HepG2 (cell line): ENCODE data around the gene TUBA4A. TPM values are rescaled to one million over a fixed set of nuclear protein-coding genes. Genes with fewer than 3 reads are reported as not detected.

Experiments
- CEBPB ChIP-seq: IDR thresholded peaks from 2 replicates; pipeline ENCODE4 v1.6.1; 2011; ENCODE audit warnings: low read depth, low read length, improper control_type of control experiment, borderline replicate concordance
- FOXC1 ChIP-seq: sonication (generic); formaldehyde crosslinking; IDR thresholded peaks from 2 replicates; pipeline ENCODE4 v1.8.0; 2022; ENCODE audit warnings: mild to moderate bottlenecking, missing genetic modification reagents, borderline replicate concordance
- MED13 ChIP-seq: sonication (generic); formaldehyde crosslinking; IDR thresholded peaks from 2 replicates; pipeline ENCODE4 v1.5.0; 2020; ENCODE audit warnings: missing genetic modification reagents
- MTA1 ChIP-seq: sonication (generic); formaldehyde crosslinking; IDR thresholded peaks from 2 replicates; pipeline ENCODE4 v1.4.0; 2020; ENCODE audit warnings: missing genetic modification reagents, mild to moderate bottlenecking, borderline replicate concordance
- NPAS2 ChIP-seq: sonication (generic); formaldehyde crosslinking; IDR thresholded peaks from 2 replicates; pipeline ENCODE4 v1.8.0; 2022; ENCODE audit warnings: mild to moderate bottlenecking, missing genetic modification reagents, borderline replicate concordance
- PCBP1 ChIP-seq: fragments of 200-400 bp; formaldehyde crosslinking; IDR thresholded peaks from 2 replicates; pipeline ENCODE4 v1.6.1; 2017; ENCODE audit warnings: mild to moderate bottlenecking, low read depth, low read length, borderline replicate concordance
- RBFOX2 ChIP-seq: fragments of 200-400 bp; formaldehyde crosslinking; IDR thresholded peaks from 2 replicates; pipeline ENCODE4 v1.6.1; 2017; ENCODE audit warnings: low read depth, mild to moderate bottlenecking, low read length
- RXRA ChIP-seq: sonication (generic); formaldehyde crosslinking; IDR thresholded peaks from 2 replicates; pipeline ENCODE4 v1.5.1; 2020; ENCODE audit warnings: missing genetic modification reagents
- SP1 ChIP-seq, 2 experiments: fragments of 450-650 bp in 1 of 2; sonication (generic) in 1 of 2; formaldehyde crosslinking in 1 of 2; IDR thresholded peaks; 2 replicates each; pipeline versions ENCODE4 v1.4.0 to v1.6.1; 2016 to 2020; ENCODE audit warnings: missing genetic modification reagents in 1 of 2
- TP53 ChIP-seq: sonication (generic); formaldehyde crosslinking; conservative IDR thresholded peaks from 2 replicates; pipeline ENCODE4 v1.4.0; 2020; ENCODE audit warnings: missing genetic modification reagents
- ZEB1 ChIP-seq: IDR thresholded peaks from 2 replicates; pipeline ENCODE4 v1.6.1; 2012; ENCODE audit warnings: mild to moderate bottlenecking, low read depth, inconsistent platforms; ENCODE audit not compliant: insufficient replicate concordance
- ZNF333 ChIP-seq: sonication (generic); formaldehyde crosslinking; IDR thresholded peaks from 2 replicates; pipeline ENCODE4 v1.4.0; 2020; ENCODE audit warnings: mild to moderate bottlenecking, missing genetic modification reagents, borderline replicate concordance
- ZNF546 ChIP-seq: sonication (generic); formaldehyde crosslinking; conservative IDR thresholded peaks from 2 replicates; pipeline ENCODE4 v1.8.1; 2023; ENCODE audit warnings: mild to moderate bottlenecking, missing genetic modification reagents
- ZNF773 ChIP-seq: sonication (generic); formaldehyde crosslinking; IDR thresholded peaks from 2 replicates; pipeline ENCODE4 v1.4.0; 2020; ENCODE audit warnings: missing genetic modification reagents, borderline replicate concordance
- ZSCAN20 ChIP-seq: sonication (generic); formaldehyde crosslinking; IDR thresholded peaks from 2 replicates; pipeline ENCODE4 v1.4.0; 2020; ENCODE audit warnings: missing genetic modification reagents, mild to moderate bottlenecking, borderline replicate concordance
- polyA plus RNA-seq, 8 experiments: library from polyadenylated mRNA; depleted of rRNA in 3 of 8; stranded (reverse) in 7 of 8; unstranded in 1 of 8; fragments of >200 nt; fragmentation: Illumina TruSeq in 4 of 8; extraction: Trizol in 4 of 8; gene quantifications; 2 replicates each; pipeline versions ENCODE4 v1.2.1 to v1.2.3, GENCODE V29; 2011 to 2016; ENCODE audit warnings: low read depth in 4 of 8, missing spikeins in 1 of 8, mixed read lengths in 1 of 8; ENCODE audit not compliant: insufficient read depth in 1 of 8
- total RNA-seq, 5 experiments: library from RNA; depleted of rRNA; stranded (reverse); fragments of >200 nt; fragmentation: Illumina TruSeq; extraction: Trizol; gene quantifications; 2 replicates each; pipeline ENCODE4 v1.2.3, GENCODE V29; 2016; ENCODE audit warnings: low read depth in 1 of 5
- TF ChIP-seq, protein P1 (sequence below): sonication (generic); formaldehyde crosslinking; IDR thresholded peaks from 2 replicates; pipeline ENCODE4 v1.4.0; 2020; ENCODE audit warnings: missing genetic modification reagents
- TF ChIP-seq, protein P2 (sequence below): sonication (generic); formaldehyde crosslinking; IDR thresholded peaks from 2 replicates; pipeline ENCODE4 v1.5.0; 2020; ENCODE audit warnings: missing genetic modification reagents
- TF ChIP-seq, protein P3 (sequence below): sonication (generic); formaldehyde crosslinking; IDR thresholded peaks from 2 replicates; pipeline ENCODE4 v1.4.0; 2020; ENCODE audit warnings: missing genetic modification reagents, mild to moderate bottlenecking, borderline replicate concordance
- TF ChIP-seq, protein P4 (sequence below): sonication (generic); formaldehyde crosslinking; IDR thresholded peaks from 2 replicates; pipeline ENCODE4 v1.5.0; 2020; ENCODE audit warnings: missing genetic modification reagents

Gene TUBA4A
- total and polyA plus RNA-seq, 2 of the 13 experiments (the other 11 are each of a cell fraction or from before 2014, with no cell fraction given), result 1.3 to 12.7 TPM

DNA sequence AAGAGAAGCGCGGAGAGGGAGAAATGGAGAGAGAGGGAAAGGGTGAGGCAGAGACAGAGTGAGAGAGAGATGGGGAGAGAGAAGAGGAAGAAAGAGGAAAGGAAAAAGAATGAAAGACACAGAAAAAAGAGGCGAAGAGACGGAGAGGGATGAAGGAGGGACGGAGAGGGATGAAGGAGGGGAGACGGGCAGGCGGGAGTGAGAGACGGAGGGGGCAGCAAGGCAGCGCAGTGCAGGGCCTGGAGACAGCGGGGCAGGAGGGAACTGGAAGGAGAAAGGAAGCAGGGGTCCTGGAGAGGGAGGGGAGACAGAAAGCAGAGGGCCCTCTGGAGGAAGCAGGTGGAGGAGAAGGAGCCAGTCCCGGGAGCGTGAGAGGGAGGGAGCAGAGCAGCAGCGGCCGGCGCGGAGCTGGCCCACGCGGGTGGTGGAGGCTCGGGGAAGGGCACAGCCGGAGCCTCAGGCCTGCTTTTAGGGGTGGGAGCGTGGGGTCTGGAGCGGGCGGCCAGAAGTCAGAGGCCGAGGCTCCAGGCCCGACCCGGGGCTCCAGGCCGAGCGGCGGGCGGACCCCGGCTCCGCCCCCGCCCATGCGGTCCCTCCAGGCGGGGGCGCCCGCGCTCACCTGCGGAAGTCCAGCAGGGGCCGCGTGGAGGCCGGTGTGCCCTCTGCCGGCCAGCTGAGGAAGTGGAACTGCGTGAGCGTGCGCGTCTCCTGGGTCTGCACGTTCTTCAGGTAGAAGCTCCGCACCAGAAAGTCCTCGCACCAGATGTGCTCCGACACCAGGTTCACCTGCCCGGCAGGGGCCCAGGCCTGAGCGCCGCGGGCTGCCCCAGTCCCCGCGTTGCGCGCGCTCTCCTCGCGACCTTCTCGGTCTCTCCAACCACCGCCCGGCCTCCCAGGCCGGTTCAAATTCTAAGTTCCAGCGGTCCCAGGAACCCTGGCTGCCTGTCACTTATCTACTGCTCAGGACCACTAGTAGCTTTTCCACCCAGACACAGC, 40.9 kb upstream of the TUBA4A start (continued):
- TF ChIP-seq, protein P1, sequence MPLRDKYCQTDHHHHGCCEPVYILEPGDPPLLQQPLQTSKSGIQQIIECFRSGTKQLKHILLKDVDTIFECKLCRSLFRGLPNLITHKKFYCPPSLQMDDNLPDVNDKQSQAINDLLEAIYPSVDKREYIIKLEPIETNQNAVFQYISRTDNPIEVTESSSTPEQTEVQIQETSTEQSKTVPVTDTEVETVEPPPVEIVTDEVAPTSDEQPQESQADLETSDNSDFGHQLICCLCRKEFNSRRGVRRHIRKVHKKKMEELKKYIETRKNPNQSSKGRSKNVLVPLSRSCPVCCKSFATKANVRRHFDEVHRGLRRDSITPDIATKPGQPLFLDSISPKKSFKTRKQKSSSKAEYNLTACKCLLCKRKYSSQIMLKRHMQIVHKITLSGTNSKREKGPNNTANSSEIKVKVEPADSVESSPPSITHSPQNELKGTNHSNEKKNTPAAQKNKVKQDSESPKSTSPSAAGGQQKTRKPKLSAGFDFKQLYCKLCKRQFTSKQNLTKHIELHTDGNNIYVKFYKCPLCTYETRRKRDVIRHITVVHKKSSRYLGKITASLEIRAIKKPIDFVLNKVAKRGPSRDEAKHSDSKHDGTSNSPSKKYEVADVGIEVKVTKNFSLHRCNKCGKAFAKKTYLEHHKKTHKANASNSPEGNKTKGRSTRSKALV, result peak; percentile 86
- TF ChIP-seq FOXC1 (CRISPR knock-in tag) (peak; percentile 96), SP1 (IDR thresholded peaks at IDR 0.05) (no peak), SP1 (CRISPR knock-in tag; IDR thresholded peaks at IDR 0.05) (peak; percentile 95), TP53 (no peak), CEBPB (no peak), ZNF546 (0 out of 2 replicates have a peak, but pooled peaks have one; percentile 46), ZNF333 (CRISPR knock-in tag) (no peak), RBFOX2 (peak; percentile 84), MTA1 (CRISPR knock-in tag) (peak; percentile 88; the same call in 1 of the 2 replicates), NPAS2 (CRISPR knock-in tag) (no peak), ZNF773 (CRISPR knock-in tag) (peak; percentile 58; the same call in 1 of the 2 replicates), MED13 (CRISPR knock-in tag) (no peak), PCBP1 (no peak), ZSCAN20 (0 out of 2 replicates have a peak, but pooled peaks have one; percentile 46), ZEB1 (peak; percentile 86), RXRA (CRISPR knock-in tag) (peak; percentile 76)
- TF ChIP-seq, protein P2, sequence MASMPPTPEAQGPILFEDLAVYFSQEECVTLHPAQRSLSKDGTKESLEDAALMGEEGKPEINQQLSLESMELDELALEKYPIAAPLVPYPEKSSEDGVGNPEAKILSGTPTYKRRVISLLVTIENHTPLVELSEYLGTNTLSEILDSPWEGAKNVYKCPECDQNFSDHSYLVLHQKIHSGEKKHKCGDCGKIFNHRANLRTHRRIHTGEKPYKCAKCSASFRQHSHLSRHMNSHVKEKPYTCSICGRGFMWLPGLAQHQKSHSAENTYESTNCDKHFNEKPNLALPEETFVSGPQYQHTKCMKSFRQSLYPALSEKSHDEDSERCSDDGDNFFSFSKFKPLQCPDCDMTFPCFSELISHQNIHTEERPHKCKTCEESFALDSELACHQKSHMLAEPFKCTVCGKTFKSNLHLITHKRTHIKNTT (CRISPR knock-in tag), result no peak
- TF ChIP-seq, protein P3, sequence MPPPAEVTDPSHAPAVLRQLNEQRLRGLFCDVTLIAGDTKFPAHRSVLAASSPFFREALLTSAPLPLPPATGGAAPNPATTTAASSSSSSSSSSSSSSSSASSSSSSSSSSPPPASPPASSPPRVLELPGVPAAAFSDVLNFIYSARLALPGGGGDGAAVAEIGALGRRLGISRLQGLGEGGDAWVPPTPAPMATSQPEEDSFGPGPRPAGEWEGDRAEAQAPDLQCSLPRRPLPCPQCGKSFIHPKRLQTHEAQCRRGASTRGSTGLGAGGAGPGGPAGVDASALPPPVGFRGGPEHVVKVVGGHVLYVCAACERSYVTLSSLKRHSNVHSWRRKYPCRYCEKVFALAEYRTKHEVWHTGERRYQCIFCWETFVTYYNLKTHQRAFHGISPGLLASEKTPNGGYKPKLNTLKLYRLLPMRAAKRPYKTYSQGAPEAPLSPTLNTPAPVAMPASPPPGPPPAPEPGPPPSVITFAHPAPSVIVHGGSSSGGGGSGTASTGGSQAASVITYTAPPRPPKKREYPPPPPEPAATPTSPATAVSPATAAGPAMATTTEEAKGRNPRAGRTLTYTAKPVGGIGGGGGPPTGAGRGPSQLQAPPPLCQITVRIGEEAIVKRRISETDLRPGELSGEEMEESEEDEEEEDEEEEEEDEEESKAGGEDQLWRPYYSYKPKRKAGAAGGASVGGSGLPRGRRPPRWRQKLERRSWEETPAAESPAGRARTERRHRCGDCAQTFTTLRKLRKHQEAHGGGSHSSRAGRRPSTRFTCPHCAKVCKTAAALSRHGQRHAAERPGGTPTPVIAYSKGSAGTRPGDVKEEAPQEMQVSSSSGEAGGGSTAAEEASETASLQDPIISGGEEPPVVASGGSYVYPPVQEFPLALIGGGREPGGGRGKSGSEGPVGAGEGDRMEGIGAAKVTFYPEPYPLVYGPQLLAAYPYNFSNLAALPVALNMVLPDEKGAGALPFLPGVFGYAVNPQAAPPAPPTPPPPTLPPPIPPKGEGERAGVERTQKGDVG (CRISPR knock-in tag), result no peak
- TF ChIP-seq, protein P4, sequence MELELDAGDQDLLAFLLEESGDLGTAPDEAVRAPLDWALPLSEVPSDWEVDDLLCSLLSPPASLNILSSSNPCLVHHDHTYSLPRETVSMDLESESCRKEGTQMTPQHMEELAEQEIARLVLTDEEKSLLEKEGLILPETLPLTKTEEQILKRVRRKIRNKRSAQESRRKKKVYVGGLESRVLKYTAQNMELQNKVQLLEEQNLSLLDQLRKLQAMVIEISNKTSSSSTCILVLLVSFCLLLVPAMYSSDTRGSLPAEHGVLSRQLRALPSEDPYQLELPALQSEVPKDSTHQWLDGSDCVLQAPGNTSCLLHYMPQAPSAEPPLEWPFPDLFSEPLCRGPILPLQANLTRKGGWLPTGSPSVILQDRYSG (CRISPR knock-in tag), result no peak
